GM12872 (cell line): ENCODE data around the gene OR9A4.

Experiments used
- CTCF ChIP-seq: IDR thresholded peaks from 3 replicates; pipeline ENCODE4 v1.5.1; 2011; ENCODE audit warnings: low read depth, mild to moderate bottlenecking, low read length, moderate library complexity; ENCODE audit not compliant: insufficient read depth

The OR9A4 gene

DNA sequence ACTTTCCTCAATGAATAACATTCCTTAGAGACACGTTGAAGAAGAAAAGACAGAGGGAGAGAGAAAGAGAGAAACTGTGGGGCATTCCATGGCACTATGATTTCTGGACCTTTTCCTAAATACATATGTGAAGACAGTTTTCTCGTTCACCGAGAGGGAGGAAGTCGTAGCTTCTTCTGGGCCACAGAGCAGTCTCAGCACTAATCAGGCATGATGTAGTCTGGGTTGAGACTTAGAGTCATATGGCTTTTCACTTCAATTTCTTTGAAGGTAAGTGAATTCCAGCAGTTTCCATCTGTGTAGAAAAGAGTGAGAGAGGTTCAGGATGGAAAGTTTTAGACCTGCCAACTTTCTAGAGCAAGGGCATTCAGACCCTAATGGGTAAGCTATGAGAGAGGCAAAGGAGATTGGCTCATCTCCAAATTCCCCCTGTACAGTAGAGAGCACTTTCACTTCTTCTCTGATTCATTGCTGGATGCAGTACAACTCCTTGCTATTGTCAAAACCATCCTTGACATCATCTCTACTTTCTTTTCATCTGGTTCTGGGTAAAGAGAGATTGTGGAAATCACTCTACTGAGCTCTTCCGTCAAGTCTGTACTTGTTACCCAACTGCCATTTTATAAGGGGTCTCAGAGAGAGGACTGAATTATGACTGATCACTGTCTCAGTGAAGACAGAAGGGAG, 31.5 kb upstream of the OR9A4 start:
- no peak for TF ChIP-seq CTCF

DNA sequence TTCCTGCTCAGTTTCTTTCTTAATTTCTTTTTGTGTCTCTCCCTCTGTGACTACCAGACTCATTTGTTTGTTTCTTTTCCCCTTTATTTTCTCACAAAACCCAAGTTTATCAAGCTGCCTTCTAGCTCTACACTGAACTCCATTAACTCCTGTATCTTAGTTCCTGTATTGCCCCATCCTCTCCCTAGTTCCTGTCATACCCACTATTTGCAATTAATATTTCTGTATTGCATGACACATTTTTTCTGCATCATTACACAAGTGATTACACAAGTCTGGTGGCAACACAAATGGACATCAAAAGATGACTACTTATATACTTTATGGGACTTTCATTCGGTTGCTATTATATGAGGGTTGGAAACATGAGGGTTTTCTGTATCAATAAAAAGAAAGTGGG, 26.9 kb upstream of the OR9A4 start:
- TF ChIP-seq CTCF, result no peak

DNA sequence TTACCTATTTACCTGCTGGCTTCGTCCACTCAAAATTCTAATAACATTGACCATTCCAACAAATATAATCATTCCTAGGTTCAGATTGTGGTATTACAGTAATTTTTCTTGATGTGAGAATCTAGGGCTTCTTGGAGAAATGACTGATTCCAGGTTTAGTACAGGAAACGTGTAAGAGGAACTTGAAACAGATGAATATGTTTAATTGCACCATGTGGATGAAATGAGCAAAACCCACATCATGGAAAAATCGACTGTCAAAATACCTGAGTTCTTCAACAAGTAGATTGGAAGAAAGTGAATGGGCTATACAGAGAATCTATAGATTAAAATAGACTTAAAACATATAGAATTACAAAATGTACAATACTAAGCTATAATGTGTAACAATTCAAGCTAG, 24.9 kb upstream of the OR9A4 start:
- no peak for TF ChIP-seq CTCF

DNA sequence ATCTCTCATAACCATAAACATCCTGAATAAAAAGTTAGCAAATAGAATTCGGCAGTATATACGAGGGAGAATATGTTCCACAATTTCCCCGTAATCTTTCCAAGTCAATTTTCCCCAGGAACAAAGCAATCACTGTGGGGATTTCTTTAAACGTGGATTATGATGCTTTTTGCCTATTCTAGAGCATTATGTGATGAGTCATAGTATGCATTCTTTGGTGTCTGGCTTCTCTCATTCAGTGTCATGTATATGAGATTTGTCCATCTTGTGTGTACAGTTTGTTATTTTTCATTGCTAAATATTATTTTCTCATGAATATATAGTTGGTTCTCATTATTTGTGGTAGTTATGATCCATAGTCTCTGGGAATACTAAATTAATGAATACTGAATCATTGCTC, 9.9 kb upstream of the OR9A4 start:
- no peak for TF ChIP-seq CTCF

GRCh38 chr7:141911391-141911790, 4.8 kb upstream of the OR9A4 start:
- TF ChIP-seq CTCF, result no peak

DNA sequence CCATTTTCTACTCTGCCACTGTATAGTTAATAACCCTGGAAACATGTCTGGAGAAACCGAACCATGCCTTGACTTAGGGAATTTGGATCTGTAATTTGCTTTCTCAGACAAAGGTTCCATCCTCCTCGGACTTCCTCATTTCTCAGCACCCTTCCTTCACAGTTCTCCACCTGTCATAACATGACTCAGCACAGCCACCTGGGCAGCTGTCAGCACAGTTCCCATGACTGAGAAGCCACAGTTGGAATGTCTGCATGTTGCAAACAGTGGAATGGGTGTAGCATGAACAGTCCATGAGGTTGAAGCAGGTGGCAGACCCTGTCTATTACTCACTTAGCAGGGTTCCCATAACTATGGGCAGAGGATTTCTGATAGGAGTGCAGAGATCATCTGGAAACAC, 634 bp upstream of the OR9A4 start:
- TF ChIP-seq CTCF, result no peak

GRCh38 chr7:141920281-141920680, 4.1 kb downstream of the OR9A4 start:
- no peak for TF ChIP-seq CTCF
